GM21717 (cell line): ENCODE results near the gene SMARCB1.
A peak's percentile ranks its signal among the peaks of the same experiment; 100 is the strongest.

Experiments
- ATAC-seq: cut with Tn5 transposase; IDR thresholded peaks from one replicate; pipeline ENCODE4 v1.9.1; 2021; ENCODE audit warnings: mild to moderate bottlenecking, moderate library complexity; ENCODE audit not compliant: unreplicated experiment

Gene SMARCB1

DNA sequence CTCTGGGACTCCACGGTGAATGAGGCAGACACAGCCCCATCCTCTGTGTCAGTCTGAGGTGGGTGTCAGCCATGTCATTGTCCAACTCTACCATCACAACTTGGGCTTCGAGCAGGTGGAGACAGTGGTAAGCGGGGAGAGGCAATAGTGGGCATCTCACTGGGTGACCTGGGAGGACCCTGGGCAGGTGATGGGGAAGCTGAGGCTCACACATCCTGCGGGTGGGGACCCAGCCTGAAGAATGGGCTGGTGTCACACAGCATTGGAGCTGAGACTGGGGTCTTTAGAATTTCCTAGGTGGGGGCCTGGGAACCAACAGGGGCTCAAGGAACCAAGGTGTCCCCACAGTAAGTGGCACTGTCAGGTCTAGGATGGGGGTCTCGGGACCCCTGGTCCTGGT lies 7.0 kb upstream of the SMARCB1 start:
- no peak for ATAC-seq

DNA sequence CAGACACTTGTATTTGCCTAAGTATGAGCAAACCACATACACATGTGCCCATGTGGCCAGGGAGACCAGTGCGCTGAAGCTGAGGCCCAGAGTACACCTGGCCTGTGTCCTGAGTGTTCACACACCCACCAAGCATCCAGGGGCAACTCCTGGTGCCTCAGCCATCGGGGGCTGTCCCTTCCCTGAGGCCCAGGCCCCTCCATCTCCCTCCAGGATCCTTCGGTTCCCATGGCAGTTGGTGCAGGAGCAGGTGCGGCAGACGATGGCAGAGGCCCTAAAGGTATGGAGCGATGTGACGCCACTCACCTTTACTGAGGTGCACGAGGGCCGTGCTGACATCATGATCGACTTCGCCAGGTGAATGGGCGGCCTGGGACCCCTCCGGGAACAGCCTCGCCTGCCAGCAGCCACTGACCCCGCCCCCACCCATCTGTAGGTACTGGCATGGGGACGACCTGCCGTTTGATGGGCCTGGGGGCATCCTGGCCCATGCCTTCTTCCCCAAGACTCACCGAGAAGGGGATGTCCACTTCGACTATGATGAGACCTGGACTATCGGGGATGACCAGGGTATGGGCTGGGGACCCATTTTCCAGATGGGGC lies 6.5 kb upstream of the SMARCB1 start:
- no peak for ATAC-seq

DNA sequence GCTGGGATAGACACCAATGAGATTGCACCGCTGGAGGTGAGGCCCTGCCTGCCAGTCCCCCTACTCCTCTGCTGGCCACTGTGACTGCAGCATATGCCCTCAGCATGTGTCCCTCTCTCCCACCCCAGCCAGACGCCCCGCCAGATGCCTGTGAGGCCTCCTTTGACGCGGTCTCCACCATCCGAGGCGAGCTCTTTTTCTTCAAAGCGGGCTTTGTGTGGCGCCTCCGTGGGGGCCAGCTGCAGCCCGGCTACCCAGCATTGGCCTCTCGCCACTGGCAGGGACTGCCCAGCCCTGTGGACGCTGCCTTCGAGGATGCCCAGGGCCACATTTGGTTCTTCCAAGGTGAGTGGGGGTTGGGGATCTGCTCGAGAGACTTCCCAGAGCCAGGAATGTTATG lies 5.7 kb upstream of the SMARCB1 start:
- no peak for ATAC-seq

DNA sequence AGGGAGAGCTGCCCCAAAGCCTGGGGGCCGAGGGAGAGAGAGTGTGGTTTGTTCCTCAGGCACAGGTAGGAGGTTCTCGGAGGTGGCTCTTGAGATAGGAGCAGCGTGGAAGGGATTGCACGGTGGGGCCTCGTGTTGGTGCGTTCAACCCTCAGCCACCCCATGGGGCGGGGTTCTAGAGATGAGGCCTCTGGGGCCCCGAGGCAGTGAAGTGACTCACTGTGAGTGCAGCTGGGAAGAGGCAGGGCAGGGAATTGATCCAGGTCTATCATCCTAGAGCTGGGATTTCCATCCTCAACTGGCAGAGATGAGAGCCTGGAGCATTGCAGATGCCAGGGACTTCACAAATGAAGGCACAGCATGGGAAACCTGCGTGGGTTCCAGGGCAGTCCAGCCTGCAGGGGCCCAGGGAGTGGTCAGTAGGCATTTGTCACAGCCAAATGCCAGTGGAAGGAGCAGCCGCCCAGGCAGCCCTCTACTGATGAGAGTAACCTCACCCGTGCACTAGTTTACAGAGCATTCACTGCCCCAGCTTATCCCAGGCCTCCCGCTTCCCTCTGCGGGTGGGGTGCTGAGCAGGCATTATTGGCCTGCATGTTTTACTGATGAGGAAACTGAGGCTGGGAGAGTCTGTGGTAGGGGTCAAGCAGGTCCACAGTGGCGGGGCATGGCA lies 5.1 kb upstream of the SMARCB1 start:
- no peak for ATAC-seq

DNA sequence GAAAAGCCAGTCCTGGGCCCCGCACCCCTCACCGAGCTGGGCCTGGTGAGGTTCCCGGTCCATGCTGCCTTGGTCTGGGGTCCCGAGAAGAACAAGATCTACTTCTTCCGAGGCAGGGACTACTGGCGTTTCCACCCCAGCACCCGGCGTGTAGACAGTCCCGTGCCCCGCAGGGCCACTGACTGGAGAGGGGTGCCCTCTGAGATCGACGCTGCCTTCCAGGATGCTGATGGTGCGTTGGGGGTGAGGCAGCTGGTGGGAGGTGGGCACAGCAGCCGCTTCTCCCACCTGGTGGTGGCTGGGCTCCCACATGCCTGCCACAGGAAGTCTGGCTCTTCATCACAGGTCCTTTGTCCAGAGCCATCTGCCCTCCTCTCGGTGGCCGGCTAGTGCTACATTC lies 4.5 kb upstream of the SMARCB1 start:
- ATAC-seq: no peak

DNA sequence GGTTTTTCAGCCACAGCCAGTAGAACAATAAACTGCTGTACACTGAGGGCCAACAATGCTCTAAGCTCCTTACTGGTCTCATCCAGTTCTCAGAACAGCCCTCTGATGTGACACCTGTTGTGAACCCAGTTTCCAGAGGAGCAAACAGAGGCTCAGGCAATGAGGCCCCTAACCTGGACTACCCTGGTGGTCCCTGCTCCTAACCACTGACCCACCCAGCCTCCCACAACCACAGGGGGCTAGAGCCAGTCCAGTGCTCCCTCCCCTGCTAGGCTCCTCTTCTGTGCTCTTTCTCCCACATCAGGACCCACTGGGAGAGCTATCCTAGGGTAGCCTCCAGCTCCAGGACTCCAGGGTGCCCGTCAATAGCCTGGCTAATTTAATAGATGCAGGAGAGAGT lies 4.1 kb upstream of the SMARCB1 start:
- no peak for ATAC-seq

DNA sequence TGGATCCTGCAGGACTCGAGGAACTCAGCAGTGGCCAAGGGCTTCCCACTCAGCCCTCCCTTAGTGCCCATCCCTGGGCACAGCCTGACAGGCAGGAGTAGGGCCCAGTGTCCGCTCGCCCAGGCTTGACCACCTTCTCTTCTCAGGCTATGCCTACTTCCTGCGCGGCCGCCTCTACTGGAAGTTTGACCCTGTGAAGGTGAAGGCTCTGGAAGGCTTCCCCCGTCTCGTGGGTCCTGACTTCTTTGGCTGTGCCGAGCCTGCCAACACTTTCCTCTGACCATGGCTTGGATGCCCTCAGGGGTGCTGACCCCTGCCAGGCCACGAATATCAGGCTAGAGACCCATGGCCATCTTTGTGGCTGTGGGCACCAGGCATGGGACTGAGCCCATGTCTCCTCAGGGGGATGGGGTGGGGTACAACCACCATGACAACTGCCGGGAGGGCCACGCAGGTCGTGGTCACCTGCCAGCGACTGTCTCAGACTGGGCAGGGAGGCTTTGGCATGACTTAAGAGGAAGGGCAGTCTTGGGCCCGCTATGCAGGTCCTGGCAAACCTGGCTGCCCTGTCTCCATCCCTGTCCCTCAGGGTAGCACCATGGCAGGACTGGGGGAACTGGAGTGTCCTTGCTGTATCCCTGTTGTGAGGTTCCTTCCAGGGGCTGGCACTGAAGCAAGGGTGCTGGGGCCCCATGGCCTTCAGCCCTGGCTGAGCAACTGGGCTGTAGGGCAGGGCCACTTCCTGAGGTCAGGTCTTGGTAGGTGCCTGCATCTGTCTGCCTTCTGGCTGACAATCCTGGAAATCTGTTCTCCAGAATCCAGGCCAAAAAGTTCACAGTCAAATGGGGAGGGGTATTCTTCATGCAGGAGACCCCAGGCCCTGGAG lies 3.3 kb upstream of the SMARCB1 start:
- no peak for ATAC-seq

DNA sequence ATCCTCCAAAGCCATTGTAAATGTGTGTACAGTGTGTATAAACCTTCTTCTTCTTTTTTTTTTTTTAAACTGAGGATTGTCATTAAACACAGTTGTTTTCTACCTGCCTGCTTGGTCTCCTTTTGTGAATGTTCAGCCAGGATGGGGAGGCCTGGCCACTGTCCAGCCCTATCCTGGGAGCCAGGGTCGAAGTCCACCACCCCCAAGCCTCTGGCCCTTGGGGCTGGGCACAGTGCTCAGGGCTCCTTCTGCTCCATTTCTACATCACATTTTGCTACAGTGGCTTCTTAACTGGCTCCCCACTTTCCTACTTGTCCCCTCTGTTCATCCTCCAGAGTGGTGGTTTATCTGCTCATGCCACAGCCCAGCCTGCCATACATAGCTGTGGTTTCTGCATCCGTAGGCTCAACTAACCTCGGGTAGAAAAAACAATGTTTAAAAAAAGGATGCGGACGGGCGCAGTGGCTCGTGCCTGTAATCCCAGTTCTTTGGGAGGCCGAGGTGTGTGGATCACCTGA lies 2.5 kb upstream of the SMARCB1 start:
- no peak for ATAC-seq

DNA sequence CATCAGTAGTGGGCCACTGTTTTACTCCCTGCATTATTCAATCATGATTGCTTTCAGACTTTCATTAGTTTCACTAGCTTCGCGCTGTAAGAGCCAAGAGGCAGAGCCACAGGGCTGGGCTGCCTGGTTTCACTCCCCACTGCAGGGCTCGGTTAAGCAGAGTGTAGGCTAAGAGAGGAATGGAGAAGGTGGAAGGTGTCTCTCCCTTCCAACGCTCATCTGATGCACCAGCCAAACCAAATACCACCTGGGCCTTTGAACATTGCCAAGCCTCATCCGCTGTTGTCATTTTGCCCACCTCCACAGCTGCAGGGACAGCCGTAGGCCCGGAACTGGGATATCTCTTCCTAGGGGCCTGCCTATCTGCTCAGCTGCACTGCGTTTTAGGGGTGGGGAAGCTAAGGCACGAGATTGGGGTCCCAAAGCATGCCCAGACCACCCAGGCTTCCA lies 480 bp upstream of the SMARCB1 start:
- peak; percentile 5 for ATAC-seq

DNA sequence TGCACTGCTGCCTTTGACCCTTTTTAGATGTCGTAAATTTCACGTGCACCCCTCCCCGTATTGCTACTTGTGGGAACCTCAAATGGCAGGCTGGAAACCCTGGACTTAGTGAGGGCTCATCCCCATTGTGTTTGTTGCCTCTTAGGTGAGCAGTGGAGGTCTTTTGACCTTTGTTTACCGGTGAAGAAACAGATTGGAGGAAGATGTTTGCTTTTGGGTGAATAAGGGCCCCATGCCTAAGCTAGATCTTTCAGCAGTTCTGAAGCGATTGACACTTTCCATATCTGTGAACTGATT lies 782 bp downstream of the SMARCB1 start:
- ATAC-seq: no peak

DNA sequence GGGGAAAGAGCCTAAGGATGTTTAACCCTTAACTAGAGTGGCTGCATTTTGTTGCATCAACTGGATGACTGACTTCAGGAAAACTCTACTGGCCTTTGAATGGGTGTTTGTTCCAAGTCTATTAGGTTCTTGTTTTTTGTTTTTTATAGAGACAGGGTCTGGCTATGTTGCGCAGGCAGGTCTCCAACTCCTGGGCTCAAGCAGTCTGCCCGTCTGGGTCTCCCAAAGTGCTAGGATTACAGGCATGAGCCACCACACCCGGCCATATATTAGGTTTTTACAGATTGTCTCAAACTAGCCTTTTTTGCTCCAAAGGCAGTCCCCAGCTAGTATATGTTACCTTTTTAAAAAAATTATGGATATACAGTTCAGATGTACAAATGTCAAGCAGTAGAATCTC lies 1.1 kb downstream of the SMARCB1 start:
- ATAC-seq: no peak

DNA sequence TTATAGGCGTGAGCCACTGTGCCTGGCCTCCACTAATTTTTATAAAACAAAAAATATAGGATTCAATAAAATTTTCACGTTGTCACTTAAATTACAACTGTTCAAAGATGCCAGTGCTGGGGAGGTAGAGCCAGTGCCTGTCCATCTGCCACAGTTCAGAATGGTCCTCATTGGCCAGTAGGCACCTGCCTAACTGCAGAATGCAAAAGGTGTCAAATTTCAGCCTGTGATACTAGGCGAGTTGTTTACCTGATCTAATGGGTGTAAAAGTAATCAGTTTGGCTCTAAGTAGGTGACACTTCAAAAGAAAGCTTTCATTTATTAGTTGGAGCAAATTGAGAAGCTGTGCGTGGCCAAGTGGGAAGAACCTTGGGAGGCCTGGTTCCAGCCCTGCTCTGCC lies 2.4 kb downstream of the SMARCB1 start:
- no peak for ATAC-seq

DNA sequence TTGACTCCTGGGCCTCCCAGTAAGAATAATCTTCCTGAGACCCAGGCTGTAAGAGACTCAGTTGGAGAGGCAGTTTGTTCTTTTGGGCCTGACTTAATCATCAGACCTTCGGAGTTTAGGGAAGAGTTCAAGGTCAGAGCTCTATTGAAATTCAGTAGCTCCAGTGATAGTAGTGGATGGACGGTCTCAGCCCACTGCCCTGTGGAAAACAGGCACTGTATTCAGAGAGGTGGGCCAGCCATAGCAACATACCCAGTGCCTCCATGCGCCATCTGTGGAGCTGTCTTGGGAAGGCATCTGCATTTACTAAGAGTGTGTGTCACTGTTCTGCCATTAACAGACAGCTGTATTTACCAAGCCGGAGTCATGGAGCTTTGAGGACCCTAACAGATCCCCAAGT lies 2.9 kb downstream of the SMARCB1 start:
- no peak for ATAC-seq

DNA sequence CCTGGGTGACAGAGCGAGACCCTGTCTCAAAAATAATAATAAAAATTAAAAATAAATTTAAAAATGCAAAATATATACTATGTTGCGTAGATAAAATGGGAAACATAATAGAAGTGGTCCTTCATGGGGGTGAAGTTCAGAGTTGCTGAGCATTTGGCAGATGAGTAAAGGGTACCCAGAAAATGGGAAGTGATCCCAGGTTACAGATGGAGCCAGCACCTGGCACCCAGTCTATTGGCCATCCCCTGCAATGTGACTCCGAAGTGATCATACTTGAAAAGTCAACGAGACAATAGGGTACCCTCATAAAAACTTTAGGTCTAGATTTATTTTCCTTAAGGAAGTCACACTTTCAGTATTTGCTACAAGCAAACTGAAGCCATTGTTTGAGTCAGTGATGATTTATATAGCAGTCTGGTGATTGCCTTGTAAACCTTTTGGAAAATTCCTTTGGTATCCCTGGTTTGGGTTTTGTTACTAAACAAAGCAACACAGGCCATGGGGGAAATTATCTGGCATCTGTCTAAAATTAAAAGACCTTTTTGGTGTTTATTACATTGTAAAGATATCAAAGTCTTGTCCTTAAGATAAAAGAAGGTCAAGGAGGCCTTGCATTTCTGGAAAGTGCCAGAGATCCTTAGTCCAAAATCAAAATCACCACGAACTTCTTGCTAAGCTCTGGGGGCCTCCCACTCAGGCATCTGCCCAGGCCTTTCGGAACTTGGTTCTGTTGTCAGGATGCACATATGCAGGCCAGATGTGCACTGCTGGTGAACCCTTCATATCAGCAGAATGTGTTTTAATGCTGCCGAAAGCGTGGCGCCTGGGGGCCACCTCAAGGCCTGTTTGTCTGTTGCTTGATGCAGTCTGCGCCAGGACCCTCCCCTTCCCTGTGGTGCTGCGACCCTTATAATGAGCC lies 4.3 kb downstream of the SMARCB1 start:
- no peak for ATAC-seq

DNA sequence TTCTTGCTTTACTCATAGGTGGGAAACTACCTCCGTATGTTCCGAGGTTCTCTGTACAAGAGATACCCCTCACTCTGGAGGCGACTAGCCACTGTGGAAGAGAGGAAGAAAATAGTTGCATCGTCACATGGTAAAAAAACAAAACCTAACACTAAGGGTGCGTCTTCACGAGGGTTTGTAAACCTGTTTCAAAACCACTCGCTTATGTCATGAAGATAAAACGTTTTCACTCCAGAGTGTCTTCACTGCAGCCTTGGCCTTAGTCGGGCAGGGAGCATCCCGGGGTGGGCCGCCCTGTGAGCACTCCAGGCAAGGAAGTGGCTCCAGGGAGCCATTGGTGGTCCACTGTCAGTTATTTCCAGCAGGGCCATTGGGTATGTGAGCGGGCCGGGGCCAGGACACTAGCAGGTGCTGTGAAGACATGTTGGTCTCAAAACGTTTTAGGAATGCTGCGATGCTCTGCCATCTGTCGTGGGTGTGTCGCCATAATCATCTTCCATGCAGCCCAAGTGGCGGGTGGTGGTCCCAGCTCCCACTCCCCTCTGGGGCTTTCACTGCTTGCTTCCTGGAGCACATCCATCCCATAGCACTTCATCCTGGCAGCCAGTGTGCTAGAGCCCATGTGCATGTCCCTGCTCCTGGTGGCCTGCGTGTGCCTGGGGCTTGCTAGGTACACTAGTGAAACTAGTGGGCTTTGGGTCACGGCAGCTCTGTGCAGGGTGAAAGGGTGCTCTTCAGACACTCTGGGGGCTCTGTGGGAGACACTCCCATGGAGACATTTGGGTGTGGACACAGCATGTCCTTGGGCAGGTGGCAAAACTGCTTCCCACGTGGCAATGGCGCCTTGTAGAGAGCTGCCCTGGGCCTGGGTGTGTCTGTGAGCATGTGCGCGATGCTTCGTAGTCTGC lies 5.2 kb downstream of the SMARCB1 start:
- no peak for ATAC-seq

DNA sequence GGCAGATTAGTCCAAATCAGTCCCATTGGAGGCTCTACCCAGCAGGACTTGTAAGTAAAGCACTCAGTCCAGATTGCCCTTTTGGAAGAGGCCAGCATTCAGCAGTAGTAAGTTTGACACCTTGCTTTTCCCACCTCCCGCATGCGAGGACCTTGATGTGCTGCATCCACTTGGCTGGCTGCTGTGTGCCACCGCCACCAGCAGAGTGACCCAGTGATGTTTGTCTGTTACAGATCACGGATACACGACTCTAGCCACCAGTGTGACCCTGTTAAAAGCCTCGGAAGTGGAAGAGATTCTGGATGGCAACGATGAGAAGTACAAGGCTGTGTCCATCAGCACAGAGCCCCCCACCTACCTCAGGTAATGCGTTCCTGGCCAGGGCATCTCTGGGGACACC lies 6.6 kb downstream of the SMARCB1 start:
- no peak for ATAC-seq

DNA sequence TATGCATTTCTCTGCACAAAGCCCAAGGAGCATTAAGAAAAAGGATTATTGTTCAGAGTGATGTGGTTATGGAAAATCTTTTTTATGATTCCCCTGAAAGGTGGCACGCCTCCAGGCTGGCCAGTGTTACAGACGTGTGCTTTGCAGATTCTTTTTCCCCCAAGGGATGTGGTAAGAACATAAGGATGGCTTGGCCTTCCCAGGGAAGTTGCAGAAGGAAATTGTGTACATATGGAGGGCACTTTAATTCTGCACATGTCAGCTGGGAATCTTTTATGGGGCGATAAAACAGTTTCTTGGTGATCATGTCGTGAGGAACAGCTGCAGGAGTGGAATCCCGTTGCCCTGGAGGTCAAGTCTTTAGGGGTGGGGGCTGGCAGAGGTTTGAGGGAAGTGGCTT lies 9.7 kb downstream of the SMARCB1 start:
- ATAC-seq: no peak

DNA sequence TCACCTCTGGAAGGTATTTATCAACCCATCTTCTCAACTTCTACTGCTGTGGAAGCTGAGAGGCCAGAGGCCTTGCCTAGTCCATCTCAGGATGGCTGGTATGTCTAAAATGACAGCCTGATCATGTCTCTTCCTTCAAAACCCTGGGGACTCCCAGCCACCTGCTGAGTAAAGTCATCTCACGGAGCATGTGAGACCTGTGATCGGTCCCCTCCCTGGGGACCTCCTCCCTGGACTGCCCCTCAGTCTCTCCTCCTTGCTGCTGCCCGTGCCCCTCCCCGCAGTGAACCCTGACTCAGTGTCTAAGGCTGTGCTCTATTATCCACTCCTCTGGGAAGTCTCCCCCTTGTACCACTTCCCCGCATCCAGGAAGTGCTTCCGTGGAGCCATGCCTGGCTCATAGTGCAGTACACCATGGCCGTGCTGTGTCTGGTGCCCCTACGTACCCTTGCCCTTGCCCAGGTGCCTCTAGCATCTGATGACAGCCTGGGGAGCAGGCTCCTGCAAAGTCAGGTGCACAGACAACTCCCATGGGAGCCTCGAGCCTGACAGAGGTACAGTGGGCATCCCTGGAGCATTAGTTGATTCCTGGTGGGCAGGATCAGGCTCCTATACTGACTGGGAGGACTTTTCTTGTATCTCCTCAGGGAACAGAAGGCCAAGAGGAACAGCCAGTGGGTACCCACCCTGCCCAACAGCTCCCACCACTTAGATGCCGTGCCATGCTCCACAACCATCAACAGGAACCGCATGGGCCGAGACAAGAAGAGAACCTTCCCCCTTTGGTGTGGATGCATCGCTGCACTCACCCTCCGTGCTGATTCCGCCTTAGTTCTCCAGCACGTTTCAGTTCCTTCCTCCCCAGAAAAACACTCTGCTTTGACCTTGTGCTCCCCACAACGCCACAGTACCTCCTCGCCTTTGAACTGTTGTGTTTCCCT lies 13.8 kb downstream of the SMARCB1 start:
- peak; percentile 33 for ATAC-seq
